Astrocyte of the spinal cord (primary cell): Measurements from ENCODE around the gene KDM7A.
"Not testable (repeated sequence)": the region's sequence is repeated elsewhere in the genome, so short reads cannot be mapped to it uniquely, and the experiment has no call there.

Experiments used
- DNase-seq: peaks from one replicate; pipeline ENCODE4 v3.0.0; 2011; ENCODE audit warnings: low read depth, low spot score
- H3K4me3 ChIP-seq: 2 replicates; pipeline ENCODE4 v1.5.1; 2011; ENCODE audit warnings: low read depth, mild to moderate bottlenecking, low read length, moderate library complexity
- CTCF ChIP-seq: IDR thresholded peaks from 2 replicates; pipeline ENCODE4 v1.5.1; 2012; ENCODE audit warnings: low read depth, mild to moderate bottlenecking, low read length, inconsistent platforms
- in situ Hi-C: cut with HindIII; loops from 2 replicates; pipeline ENCODE4 v1.10.0; 2017; ENCODE audit warnings: low sequenced_read_pairs

Gene KDM7A

GRCh38 chr7:140209866-140210609, 33.3 kb upstream of the KDM7A start:
- no peak overlapping the region for H3K4me3 ChIP-seq
- no peak for DNase-seq
- in situ Hi-C loops: no loop called here
- TF ChIP-seq CTCF: no peak

- in situ Hi-C loops: no loop called here
- TF ChIP-seq CTCF: no peak
Measured at GRCh38 chr7:140206616-140207389, 30.0 kb upstream of the KDM7A start.

GRCh38 chr7:140205600-140205999, 28.8 kb upstream of the KDM7A start:
- DNase-seq: no peak
- no peak for TF ChIP-seq CTCF
- in situ Hi-C loops: no loop called here
- no peak overlapping the region for H3K4me3 ChIP-seq

More at GRCh38 chr7:140206616-140207389, 30.0 kb upstream of the KDM7A start:
- DNase-seq: no peak
- H3K4me3 ChIP-seq: no peak overlapping the region

- H3K4me3 ChIP-seq: no peak overlapping the region
- TF ChIP-seq CTCF: no peak
- in situ Hi-C loops: no loop called here
- DNase-seq: no peak
Measured at GRCh38 chr7:140203556-140203955, 26.8 kb upstream of the KDM7A start.

GRCh38 chr7:140202942-140203341, 26.2 kb upstream of the KDM7A start:
- H3K4me3 ChIP-seq, DNase-seq, in situ Hi-C loops: not testable (repeated sequence)

- no peak for DNase-seq
- TF ChIP-seq CTCF: no peak
- H3K4me3 ChIP-seq: no peak overlapping the region
- in situ Hi-C loops: no loop called here
Measured at GRCh38 chr7:140201393-140201792, 24.6 kb upstream of the KDM7A start.
